C4-2B (cell line): ENCODE results near the gene HNRNPA2B1.
"Not testable (repeated sequence)": the region's sequence is repeated elsewhere in the genome, so short reads cannot be mapped to it uniquely, and the experiment has no call there.

Experiments used
- H3K27ac ChIP-seq: fragments of 450-650 bp; 2 replicates; pipeline ENCODE4 v1.5.1; 2017
- ZFX ChIP-seq: fragments of 450-650 bp; IDR thresholded peaks from 2 replicates; pipeline ENCODE4 v1.6.1; 2017
- TF ChIP-seq, protein P1 (sequence below): fragments of 450-650 bp; conservative IDR thresholded peaks from 2 replicates; pipeline ENCODE4 v1.5.1; 2017; ENCODE audit warnings: mild to moderate bottlenecking

The HNRNPA2B1 gene

DNA sequence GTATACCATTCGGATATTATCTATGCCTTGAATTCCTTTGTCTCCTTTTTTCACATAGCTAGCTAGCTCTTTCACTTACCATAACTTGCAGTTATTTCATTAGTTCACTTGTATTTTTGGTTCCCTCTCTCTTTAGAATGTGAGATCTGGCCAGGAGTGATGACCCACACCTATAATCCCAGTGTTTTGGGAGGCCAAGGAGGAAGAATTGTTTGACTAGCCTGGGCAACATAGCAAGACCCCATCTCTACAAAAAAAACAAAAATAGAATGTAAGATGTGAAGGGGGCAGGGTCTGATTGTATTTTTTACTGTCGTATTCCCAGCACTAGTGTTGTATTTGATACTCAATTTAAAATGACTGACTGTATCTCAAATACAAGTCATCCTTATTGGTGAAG lies 28.9 kb downstream of the HNRNPA2B1 start:
- no peak overlapping the region for H3K27ac ChIP-seq
- TF ChIP-seq, protein P1, sequence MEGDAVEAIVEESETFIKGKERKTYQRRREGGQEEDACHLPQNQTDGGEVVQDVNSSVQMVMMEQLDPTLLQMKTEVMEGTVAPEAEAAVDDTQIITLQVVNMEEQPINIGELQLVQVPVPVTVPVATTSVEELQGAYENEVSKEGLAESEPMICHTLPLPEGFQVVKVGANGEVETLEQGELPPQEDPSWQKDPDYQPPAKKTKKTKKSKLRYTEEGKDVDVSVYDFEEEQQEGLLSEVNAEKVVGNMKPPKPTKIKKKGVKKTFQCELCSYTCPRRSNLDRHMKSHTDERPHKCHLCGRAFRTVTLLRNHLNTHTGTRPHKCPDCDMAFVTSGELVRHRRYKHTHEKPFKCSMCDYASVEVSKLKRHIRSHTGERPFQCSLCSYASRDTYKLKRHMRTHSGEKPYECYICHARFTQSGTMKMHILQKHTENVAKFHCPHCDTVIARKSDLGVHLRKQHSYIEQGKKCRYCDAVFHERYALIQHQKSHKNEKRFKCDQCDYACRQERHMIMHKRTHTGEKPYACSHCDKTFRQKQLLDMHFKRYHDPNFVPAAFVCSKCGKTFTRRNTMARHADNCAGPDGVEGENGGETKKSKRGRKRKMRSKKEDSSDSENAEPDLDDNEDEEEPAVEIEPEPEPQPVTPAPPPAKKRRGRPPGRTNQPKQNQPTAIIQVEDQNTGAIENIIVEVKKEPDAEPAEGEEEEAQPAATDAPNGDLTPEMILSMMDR: no peak
- no peak for TF ChIP-seq ZFX

DNA sequence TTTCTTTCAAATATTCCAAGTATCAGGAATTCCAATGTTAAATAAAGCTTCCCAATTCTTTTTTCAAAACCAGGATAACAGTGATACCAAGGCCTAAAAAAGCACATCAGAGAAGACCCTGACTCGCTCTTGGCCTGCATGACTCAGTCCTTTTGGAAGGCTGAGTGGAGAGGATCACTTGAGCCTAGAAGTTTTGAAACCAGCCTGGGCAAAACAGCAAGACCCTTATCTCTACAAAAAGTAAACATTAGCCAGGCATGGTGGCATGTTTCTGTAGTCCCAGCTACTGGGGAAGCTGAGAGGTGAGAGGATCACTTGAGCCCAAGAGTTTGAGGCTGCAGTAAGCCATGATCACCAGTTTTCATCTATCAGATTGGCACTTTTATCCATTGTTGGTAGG lies 29.9 kb downstream of the HNRNPA2B1 start:
- H3K27ac ChIP-seq: no peak overlapping the region
- TF ChIP-seq ZFX: no peak
- TF ChIP-seq, protein P1: no peak

DNA sequence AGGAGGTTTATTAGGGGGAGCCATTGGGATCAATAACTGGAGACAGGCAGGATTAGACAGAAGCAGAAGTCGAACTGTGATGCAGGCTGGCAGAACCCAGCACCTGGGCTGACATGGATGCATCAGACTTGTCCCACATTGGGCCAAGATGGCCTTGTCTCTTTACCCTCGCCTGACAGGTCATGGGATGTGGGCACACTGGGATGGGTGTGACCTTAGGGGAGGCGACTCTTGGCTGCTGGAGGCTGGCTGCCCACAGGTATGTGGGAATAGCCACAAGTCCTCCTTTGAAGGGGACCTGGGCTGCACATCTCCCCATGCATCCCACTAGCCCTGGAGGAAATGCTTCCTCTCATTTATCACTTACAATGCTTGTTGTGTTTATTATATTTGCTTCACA lies 31.3 kb downstream of the HNRNPA2B1 start:
- no peak for TF ChIP-seq ZFX
- TF ChIP-seq, protein P1: no peak
- H3K27ac ChIP-seq: no peak overlapping the region

DNA sequence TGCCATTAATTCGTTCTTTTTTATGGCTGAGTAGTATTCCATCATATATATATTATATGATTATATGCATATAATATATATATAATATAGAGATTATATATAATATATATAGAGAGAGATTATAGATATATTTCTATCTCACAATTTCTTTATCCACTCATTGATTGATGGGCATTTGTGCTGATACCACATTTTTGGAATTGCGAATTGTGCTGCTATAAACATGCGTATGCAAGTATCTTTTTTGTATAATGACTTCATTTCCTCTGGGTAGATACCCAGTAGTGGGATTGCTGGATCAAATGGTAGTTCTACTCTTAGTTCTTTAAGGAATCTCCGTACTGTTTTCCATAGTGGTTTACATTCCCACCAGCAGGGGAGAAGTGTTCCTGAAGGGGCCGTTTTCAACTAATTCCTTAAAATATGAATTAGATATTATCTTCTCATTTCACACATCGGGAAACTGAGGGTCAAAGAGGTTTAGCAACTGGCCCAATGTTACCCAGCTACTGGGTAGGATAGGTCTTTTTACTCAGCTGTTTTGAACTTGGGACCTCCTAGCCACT lies 32.0 kb downstream of the HNRNPA2B1 start:
- H3K27ac ChIP-seq: no peak overlapping the region
- TF ChIP-seq, protein P1: no peak
- no peak for TF ChIP-seq ZFX

DNA sequence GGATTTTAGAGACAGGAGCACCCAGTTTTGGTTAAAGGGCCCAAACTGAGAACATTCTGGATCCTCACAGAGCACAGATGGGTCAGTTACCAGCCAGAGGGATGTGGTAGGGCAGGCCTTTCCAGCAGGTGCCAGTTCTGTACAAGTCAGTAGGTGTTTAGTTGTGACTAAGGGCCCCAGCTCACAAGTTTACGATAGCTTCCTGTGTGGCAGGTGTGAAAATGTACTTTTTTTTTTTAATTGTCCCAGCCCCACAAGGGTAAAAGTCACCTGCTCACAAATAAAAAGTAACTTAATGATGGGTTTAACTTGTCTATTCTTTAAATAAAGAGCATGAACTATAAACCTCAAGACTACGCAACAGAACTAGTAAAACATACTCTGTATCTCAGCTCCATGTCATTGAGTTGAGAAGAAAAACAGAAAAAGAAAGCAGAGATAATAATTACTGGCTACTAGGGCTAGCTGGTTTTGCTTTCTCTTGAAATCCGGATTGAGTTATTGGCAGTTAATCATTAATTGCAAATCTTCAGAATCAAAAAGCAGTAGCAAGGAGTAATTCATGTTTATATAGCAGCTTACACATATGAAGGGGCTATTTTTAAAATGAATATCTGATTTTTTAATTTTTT lies 33.1 kb downstream of the HNRNPA2B1 start:
- TF ChIP-seq ZFX: no peak
- TF ChIP-seq, protein P1: no peak
- H3K27ac ChIP-seq: no peak overlapping the region

DNA sequence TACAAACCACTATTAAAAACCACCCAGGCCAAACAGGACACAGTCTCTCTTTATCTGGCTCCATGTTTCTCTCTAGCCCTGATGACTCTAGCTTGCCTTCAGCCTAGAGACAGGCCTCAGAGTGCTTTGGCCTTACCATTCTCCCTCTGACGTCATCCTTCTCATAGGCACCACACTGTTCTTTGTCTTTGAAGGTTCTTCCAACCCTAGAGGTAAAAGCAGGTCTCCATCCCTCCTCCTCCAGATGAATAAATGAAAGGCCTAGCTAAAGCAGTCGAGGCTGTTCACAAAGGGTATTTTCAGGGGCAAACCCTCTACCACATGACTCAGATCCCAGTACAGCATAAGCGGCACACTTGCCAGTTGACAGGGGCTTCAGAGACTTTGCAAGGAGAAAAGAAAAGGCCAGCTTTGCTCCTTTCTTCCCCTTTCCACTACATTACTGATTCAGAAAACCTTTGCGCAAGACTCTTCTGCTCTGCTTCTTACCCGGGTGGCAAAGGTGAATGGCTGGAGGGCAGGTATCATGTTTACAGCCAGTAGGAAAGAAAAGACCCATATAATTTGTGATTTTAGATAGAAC lies 33.8 kb downstream of the HNRNPA2B1 start:
- H3K27ac ChIP-seq: no peak overlapping the region
- TF ChIP-seq, protein P1: no peak
- TF ChIP-seq ZFX: no peak

DNA sequence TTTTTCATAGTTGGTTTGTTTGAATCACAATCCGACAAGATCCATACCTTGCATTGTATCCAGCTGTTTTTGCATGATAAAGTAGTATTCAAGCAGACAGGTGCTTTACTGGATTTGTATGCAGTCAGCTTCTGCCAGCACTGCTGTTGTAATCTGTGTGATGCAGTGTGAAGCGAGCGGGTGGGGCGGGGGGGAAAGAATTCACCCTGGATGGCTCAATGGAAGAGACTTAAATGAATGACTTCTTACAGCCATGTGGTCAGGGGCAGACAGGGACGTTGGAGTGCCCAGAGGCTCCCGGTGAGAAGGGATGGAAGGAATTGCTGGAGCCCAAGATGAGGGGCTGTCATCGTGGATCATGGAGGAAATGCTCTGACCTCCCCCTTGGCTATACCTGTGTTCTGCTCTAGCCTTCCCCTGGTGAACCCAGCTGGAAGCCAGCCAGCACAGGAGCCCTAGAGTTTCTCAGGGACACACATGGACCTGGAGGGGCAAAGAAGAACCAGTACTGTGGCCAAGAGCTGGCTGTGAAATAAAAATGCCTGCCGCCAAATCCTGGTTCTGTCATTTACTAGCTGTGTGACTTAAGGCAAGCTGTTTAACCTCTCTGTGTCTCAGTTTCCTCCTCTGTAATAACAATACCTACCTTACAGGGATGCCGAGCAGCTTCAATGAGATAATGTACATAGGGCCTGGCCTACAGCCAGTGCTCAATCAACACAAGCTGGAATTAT lies 34.4 kb downstream of the HNRNPA2B1 start:
- no peak overlapping the region for H3K27ac ChIP-seq
- no peak for TF ChIP-seq ZFX
- TF ChIP-seq, protein P1: no peak

DNA sequence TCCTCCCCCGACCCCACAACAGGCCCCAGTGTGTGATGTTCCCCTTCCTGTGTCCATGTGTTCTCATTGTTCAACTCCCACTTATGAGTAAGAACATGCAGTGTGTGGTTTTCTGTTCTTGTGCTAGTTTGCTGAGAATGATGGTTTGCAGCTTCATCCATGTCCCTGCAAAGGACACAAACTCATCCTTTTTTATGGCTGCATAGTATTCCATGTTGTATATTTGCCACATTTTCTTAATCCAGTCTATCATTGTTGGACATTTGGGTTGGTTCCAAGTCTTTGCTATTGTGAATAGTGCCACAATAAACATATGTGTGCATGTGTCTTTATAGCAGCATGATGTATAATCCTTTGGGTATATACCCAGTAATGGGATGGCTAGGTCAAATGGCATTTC lies 36.7 kb downstream of the HNRNPA2B1 start:
- not testable (repeated sequence) for H3K27ac ChIP-seq
